HL-60 (cell line): ENCODE data around the gene H1-8.

Experiments
- DNase-seq, 2 experiments: peaks; one replicate each; pipeline ENCODE4 v3.0.0-alpha.2; 2010 to 2020; ENCODE audit warnings: low read depth in 1 of 2, low spot score in 1 of 2
- H3K27ac ChIP-seq: fragments of 250-450 bp; sonication (Bioruptor Pico); replicated peaks from 2 replicates; pipeline ENCODE4 v1.5.1; 2020; ENCODE audit warnings: mild to moderate bottlenecking, moderate library complexity
- H3K27me3 ChIP-seq: fragments of 250-450 bp; sonication (Bioruptor Pico); 2 replicates; pipeline ENCODE4 v1.5.1; 2021; ENCODE audit warnings: mild to moderate bottlenecking, moderate library complexity; ENCODE audit not compliant: insufficient read depth, poor library complexity, severe bottlenecking
- H3K4me3 ChIP-seq: replicated peaks from 2 replicates; pipeline ENCODE4 v1.5.1; 2011; ENCODE audit warnings: mild to moderate bottlenecking, control low read depth, low read length; ENCODE audit not compliant: insufficient read depth
- GABPA ChIP-seq: IDR thresholded peaks from 2 replicates; pipeline ENCODE4 v1.6.1; 2012; ENCODE audit warnings: low read depth
- POLR2AphosphoS5 ChIP-seq: IDR thresholded peaks from 2 replicates; pipeline ENCODE4 v1.6.1; 2012; ENCODE audit warnings: low read depth
- SPI1 ChIP-seq: IDR thresholded peaks from 2 replicates; pipeline ENCODE4 v1.6.1; 2012; ENCODE audit warnings: low read depth, mild to moderate bottlenecking, borderline replicate concordance
- TF ChIP-seq, protein P1 (sequence below): IDR thresholded peaks from one replicate; pipeline ENCODE4 v1.5.1; 2011; ENCODE audit warnings: low read length, control low read depth, inconsistent platforms; ENCODE audit not compliant: insufficient read depth
- TF ChIP-seq, protein P2 (sequence below): IDR thresholded peaks from 2 replicates; pipeline ENCODE4 v1.6.1; 2012; ENCODE audit warnings: low read depth; ENCODE audit not compliant: insufficient replicate concordance

The H1-8 gene

DNA sequence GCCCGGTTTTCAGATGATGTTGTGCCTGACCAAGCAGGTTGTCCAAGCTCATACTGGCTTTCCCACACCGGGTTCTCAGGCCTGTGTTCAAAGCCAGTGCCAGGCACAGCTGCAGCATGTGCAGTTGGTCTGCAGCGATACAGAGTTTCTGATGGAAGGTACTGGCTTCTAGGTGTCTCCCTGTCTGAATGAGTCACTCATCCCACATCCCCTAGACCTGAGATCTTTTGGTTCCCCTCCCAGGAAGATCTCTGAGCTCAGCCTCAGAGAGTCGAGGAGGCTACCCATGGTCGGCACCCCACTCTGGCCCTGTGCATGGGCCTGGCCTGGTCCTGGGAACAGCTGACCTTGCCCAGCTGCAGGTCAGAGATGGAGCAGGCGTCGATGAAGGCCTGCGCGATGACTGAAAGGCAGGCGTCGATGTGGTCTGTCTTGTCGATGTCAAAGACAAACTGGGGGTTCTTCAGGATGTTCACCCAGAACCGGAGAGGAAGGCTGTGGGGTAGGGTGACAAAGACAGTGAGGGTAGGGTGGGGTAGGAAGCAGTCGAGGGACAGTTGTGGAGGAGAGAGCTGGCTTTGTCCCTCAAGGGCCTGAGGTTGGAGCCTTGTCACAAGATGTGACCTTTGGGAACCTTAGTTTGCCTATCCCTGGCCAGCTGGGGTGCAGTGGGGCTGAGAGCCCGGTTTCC lies 15.3 kb downstream of the H1-8 start:
- TF ChIP-seq POLR2AphosphoS5, result no peak; the same call in 1 of the 2 replicates
- TF ChIP-seq, protein P1, sequence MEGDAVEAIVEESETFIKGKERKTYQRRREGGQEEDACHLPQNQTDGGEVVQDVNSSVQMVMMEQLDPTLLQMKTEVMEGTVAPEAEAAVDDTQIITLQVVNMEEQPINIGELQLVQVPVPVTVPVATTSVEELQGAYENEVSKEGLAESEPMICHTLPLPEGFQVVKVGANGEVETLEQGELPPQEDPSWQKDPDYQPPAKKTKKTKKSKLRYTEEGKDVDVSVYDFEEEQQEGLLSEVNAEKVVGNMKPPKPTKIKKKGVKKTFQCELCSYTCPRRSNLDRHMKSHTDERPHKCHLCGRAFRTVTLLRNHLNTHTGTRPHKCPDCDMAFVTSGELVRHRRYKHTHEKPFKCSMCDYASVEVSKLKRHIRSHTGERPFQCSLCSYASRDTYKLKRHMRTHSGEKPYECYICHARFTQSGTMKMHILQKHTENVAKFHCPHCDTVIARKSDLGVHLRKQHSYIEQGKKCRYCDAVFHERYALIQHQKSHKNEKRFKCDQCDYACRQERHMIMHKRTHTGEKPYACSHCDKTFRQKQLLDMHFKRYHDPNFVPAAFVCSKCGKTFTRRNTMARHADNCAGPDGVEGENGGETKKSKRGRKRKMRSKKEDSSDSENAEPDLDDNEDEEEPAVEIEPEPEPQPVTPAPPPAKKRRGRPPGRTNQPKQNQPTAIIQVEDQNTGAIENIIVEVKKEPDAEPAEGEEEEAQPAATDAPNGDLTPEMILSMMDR, result no peak
- TF ChIP-seq SPI1, result no peak
- TF ChIP-seq, protein P2, sequence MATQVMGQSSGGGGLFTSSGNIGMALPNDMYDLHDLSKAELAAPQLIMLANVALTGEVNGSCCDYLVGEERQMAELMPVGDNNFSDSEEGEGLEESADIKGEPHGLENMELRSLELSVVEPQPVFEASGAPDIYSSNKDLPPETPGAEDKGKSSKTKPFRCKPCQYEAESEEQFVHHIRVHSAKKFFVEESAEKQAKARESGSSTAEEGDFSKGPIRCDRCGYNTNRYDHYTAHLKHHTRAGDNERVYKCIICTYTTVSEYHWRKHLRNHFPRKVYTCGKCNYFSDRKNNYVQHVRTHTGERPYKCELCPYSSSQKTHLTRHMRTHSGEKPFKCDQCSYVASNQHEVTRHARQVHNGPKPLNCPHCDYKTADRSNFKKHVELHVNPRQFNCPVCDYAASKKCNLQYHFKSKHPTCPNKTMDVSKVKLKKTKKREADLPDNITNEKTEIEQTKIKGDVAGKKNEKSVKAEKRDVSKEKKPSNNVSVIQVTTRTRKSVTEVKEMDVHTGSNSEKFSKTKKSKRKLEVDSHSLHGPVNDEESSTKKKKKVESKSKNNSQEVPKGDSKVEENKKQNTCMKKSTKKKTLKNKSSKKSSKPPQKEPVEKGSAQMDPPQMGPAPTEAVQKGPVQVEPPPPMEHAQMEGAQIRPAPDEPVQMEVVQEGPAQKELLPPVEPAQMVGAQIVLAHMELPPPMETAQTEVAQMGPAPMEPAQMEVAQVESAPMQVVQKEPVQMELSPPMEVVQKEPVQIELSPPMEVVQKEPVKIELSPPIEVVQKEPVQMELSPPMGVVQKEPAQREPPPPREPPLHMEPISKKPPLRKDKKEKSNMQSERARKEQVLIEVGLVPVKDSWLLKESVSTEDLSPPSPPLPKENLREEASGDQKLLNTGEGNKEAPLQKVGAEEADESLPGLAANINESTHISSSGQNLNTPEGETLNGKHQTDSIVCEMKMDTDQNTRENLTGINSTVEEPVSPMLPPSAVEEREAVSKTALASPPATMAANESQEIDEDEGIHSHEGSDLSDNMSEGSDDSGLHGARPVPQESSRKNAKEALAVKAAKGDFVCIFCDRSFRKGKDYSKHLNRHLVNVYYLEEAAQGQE, result no peak
- no peak for TF ChIP-seq GABPA
- Histone ChIP-seq H3K4me3 (no peak overlapping the region), H3K27ac (peak overlapping the region; percentile 53), H3K27me3 (no peaks in the 10 kb centered on the region)
- no peak for DNase-seq

DNA sequence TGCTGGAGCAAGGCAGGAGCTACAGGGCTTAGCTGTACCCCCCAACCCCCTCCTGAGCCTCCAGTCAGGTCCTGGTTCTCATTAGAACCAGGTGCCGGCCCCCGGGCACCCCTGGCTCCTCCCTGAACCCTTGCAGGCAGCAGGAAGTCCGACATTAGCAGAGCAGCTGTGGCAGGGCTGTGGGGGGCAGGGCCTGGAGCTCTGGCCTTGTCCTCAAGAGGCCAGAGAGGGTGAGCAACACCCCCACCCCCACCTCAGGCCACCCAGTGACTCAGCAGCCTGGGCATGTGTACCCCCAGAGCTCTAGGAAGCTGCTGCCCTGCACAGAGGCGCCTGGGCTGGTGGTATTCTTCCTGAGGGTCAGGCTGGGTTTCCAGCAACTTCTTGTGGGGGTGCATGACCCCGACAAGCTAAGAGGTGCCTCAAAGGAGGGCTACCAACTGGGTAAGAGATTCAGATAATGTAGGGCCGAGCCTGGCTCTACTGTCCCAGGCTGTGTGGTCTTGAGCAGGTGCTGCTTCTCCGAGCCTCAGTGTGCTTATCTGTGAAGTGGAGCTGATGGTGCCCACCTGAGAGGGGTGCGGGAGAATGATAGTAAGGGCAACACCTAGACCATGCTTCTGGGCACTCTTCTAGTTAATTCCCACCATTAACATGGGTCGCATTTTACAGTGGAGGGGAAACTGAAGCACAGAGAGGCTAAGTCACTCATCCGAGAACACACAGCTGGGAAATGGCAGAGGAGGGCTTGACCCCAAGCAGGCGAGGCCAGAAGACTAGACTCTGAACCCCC lies 16.0 kb downstream of the H1-8 start:
- peak overlapping the region; percentile 53 for H3K27ac ChIP-seq
- TF ChIP-seq, protein P2, result no peak
- TF ChIP-seq SPI1 (no peak), POLR2AphosphoS5 (no peak), GABPA (no peak)
- H3K27me3 ChIP-seq, result no peaks in the 10 kb centered on the region
- DNase-seq, result peak; percentile 55 to 80
- H3K4me3 ChIP-seq, result no peak overlapping the region

DNA sequence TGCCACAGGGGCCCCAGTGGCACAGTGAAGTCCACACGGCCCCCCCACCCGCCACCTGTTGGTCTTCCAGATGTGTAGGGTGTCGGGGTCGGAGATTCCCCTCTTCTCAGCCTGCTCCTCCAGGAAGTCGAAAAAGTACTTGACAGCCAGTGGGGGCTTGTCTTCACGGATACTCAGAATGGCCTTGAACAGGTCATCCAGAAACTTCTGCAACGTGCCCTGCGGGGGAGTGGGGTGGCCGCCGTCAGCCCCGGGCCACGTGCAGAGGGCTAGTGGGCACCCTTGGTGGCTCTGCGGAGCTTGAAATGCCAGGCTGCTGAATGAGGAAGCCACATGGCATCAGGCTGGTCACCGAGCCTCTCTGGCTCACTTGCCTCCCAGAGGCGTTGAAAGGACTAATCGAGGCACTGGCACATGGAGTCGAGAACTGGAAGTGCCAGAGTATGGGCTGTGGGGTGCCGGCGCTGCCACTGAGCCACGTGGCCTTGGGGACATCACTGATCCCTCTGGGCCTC lies 16.6 kb downstream of the H1-8 start:
- Histone ChIP-seq H3K4me3 (no peak overlapping the region), H3K27me3 (no peaks in the 10 kb centered on the region), H3K27ac (no peak overlapping the region; the same call in 1 of the 2 replicates)
- TF ChIP-seq, protein P2, result no peak
- DNase-seq, result no peak
